Measurements from ENCODE around the gene SMU1.

DNA sequence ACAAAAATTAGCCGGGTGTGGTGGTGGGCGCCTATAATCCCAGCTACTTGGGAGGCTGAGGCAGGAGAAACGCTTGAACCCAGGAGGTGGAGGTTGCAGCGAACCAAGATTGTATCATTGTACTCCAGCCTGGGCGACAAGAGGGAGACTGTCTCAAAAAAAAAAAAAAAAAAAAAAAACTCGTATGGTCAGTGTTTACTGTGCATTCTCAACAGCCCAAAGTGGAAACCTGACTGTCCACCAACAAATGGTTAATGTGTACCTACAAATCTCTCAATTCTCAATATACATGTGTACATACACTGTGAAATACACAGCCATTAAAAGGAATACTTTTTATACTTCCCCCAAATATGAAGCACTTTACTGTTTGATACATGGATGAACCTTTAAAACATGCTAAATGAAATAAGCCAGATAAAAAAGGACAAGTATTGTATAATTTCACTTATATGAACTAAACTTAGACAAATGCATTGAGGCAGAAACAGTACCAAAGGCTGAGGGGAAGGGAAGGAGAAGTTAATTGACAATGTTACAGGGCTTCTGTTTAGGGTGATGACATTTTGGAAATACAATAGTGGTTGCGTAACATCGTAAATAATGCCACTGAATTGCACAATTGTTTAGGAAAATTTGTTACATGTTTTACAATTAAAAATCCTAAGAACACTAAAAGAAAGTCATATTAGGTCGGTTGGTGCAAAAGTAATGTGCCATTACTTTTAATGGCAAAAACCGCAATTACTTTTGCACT is 34.9 kb downstream of the SMU1 start:
- TF ChIP-seq, protein P1, sequence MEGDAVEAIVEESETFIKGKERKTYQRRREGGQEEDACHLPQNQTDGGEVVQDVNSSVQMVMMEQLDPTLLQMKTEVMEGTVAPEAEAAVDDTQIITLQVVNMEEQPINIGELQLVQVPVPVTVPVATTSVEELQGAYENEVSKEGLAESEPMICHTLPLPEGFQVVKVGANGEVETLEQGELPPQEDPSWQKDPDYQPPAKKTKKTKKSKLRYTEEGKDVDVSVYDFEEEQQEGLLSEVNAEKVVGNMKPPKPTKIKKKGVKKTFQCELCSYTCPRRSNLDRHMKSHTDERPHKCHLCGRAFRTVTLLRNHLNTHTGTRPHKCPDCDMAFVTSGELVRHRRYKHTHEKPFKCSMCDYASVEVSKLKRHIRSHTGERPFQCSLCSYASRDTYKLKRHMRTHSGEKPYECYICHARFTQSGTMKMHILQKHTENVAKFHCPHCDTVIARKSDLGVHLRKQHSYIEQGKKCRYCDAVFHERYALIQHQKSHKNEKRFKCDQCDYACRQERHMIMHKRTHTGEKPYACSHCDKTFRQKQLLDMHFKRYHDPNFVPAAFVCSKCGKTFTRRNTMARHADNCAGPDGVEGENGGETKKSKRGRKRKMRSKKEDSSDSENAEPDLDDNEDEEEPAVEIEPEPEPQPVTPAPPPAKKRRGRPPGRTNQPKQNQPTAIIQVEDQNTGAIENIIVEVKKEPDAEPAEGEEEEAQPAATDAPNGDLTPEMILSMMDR (IDR thresholded peaks at IDR 0.05; ENCODE audit: insufficient read depth, low read length, poor library complexity, severe bottlenecking): no peak
- TF ChIP-seq EZH2phosphoT487 (conservative IDR thresholded peaks at IDR 0.05; ENCODE audit: low read length): no peak

All from SU-DHL-6 (cell line).